ENCODE results near the gene CAPRIN2. TPM values are rescaled to one million over a fixed set of nuclear protein-coding genes. Genes with fewer than 3 reads are reported as not detected.

The CAPRIN2 gene
- 10 to 100 TPM in 3 of 6 donors, 1 to 10 TPM in 2, not detected in 1; 5.1 to 12.8 (median 10.1) TPM for polyA plus RNA-seq (ENCODE audit: low read depth in 6 of 6)

GRCh38 chr12:30754750-30755394, at the start of gene CAPRIN2:
Gene CAPRIN2, minus strand, starts transcription at chr12:30754951. Its CDS starts 1,431 bp downstream, at chr12:30753520.
- DNase-seq: peak; percentile 95
- Mint-ChIP-seq H3K27ac (peak within 1 kb of the TSS; percentile 56 to 98 (median 93)), H3K36me3 (peaks cover 0 to 10% of the 10 kb centered on the region in 2 donors), H3K9me3 (no peaks in the 10 kb centered on the region), H3K4me3 (peak within 1 kb of the TSS; percentile 91 to 97 (median 94)), H3K27me3 (no peaks in the 10 kb centered on the region), H3K4me1 (peaks cover 22 to 33% (median 23%) of the 10 kb centered on the region in 3 donors)
- ATAC-seq (ENCODE audit: low read depth in 2 of 2): peak; percentile 82 to 85

- Mint-ChIP-seq H3K4me1 (peaks cover 7 to 12% (median 12%) of the 10 kb centered on the region in 3 donors), H3K27me3 (peaks cover 49 to 63% (median 62%) of the 10 kb centered on the region in 3 donors), H3K36me3 (no peaks in the 10 kb centered on the region), H3K27ac (no peak overlapping the region), H3K4me3 (peak overlapping the region in 7 of 8 donors; percentile 10 to 85 (median 58)), H3K9me3 (no peaks in the 10 kb centered on the region)
- DNase-seq (no peak), ATAC-seq (ENCODE audit: low read depth in 2 of 2) (no peak)
Observed at GRCh38 chr12:30797689-30798088, 42.9 kb upstream of the CAPRIN2 start.

- peak overlapping the region in 1 of 6 donors; percentile 82 for H3K27ac Mint-ChIP-seq
- peak overlapping the region; percentile 16 to 87 (median 76) for H3K4me3 Mint-ChIP-seq
- ATAC-seq (ENCODE audit: low read depth in 2 of 2) (no peak), DNase-seq (no peak)
- peaks cover 54 to 63% (median 62%) of the 10 kb centered on the region in 3 donors for H3K27me3 Mint-ChIP-seq
- H3K4me1 Mint-ChIP-seq: peaks cover 7 to 12% (median 12%) of the 10 kb centered on the region in 3 donors
- no peaks in the 10 kb centered on the region for H3K36me3 Mint-ChIP-seq
- no peaks in the 10 kb centered on the region for H3K9me3 Mint-ChIP-seq
Observed at GRCh38 chr12:30796891-30797371, 42.2 kb upstream of the CAPRIN2 start.

- Mint-ChIP-seq H3K4me1 (peaks cover 7 to 12% (median 12%) of the 10 kb centered on the region in 3 donors), H3K27ac (no peak overlapping the region), H3K27me3 (peaks cover 54 to 63% (median 62%) of the 10 kb centered on the region in 3 donors), H3K36me3 (no peaks in the 10 kb centered on the region), H3K4me3 (peak overlapping the region in 7 of 8 donors; percentile 55 to 85 (median 81)), H3K9me3 (no peaks in the 10 kb centered on the region)
- peak in 1 of 2 donors; percentile 32 for ATAC-seq (ENCODE audit: low read depth in 2 of 2)
- DNase-seq: no peak
Observed at GRCh38 chr12:30796313-30796780, 41.6 kb upstream of the CAPRIN2 start.

GRCh38 chr12:30795410-30796312, 40.9 kb upstream of the CAPRIN2 start:
- DNase-seq (peak; percentile 30), ATAC-seq (ENCODE audit: low read depth in 2 of 2) (peak; percentile 84 to 88)
- H3K27ac Mint-ChIP-seq: no peak overlapping the region
- peaks cover 58 to 64% (median 63%) of the 10 kb centered on the region in 3 donors for H3K27me3 Mint-ChIP-seq
- no peaks in the 10 kb centered on the region for H3K36me3 Mint-ChIP-seq
- H3K9me3 Mint-ChIP-seq: no peaks in the 10 kb centered on the region
- H3K4me1 Mint-ChIP-seq: peaks cover 7 to 12% (median 12%) of the 10 kb centered on the region in 3 donors
- H3K4me3 Mint-ChIP-seq: peak overlapping the region; percentile 25 to 85 (median 79)

- ATAC-seq (ENCODE audit: low read depth in 2 of 2): no peak
- peaks cover 62 to 68% (median 62%) of the 10 kb centered on the region in 3 donors for H3K27me3 Mint-ChIP-seq
- no peak for DNase-seq
- peak overlapping the region in 1 of 6 donors; percentile 2 for H3K27ac Mint-ChIP-seq
- no peaks in the 10 kb centered on the region for H3K36me3 Mint-ChIP-seq
- no peaks in the 10 kb centered on the region for H3K9me3 Mint-ChIP-seq
- peak overlapping the region in 7 of 8 donors; percentile 11 to 81 (median 68) for H3K4me3 Mint-ChIP-seq
- H3K4me1 Mint-ChIP-seq: peaks cover 7 to 12% (median 12%) of the 10 kb centered on the region in 3 donors
Observed at GRCh38 chr12:30794591-30795409, 40.0 kb upstream of the CAPRIN2 start.

- no peak for DNase-seq
- Mint-ChIP-seq H3K27ac (peak overlapping the region in 1 of 6 donors; percentile 58), H3K36me3 (no peaks in the 10 kb centered on the region), H3K4me3 (peak overlapping the region in 2 of 8 donors; percentile 21 to 60), H3K4me1 (peaks cover 7 to 12% (median 12%) of the 10 kb centered on the region in 3 donors), H3K9me3 (no peaks in the 10 kb centered on the region), H3K27me3 (peaks cover 57 to 70% (median 64%) of the 10 kb centered on the region in 3 donors)
- ATAC-seq (ENCODE audit: low read depth in 2 of 2): no peak
Observed at GRCh38 chr12:30794020-30794419, 39.3 kb upstream of the CAPRIN2 start.

- Mint-ChIP-seq H3K27ac (no peak overlapping the region), H3K36me3 (no peaks in the 10 kb centered on the region), H3K27me3 (peaks cover 47 to 62% (median 55%) of the 10 kb centered on the region in 3 donors), H3K4me3 (peak overlapping the region in 2 of 8 donors; percentile 36 to 48), H3K9me3 (no peaks in the 10 kb centered on the region), H3K4me1 (peaks cover 7 to 12% (median 12%) of the 10 kb centered on the region in 3 donors)
- DNase-seq (no peak), ATAC-seq (ENCODE audit: low read depth in 2 of 2) (no peak)
Observed at GRCh38 chr12:30792648-30793499, 38.1 kb upstream of the CAPRIN2 start.

- Mint-ChIP-seq H3K36me3 (no peaks in the 10 kb centered on the region), H3K9me3 (no peaks in the 10 kb centered on the region), H3K4me1 (peaks cover 6 to 10% (median 8%) of the 10 kb centered on the region in 3 donors), H3K27ac (no peak overlapping the region), H3K27me3 (peaks cover 39 to 54% (median 49%) of the 10 kb centered on the region in 3 donors), H3K4me3 (no peak overlapping the region)
- no peak for DNase-seq
- no peak for ATAC-seq (ENCODE audit: low read depth in 2 of 2)
Observed at GRCh38 chr12:30792085-30792484, 37.3 kb upstream of the CAPRIN2 start.

- Mint-ChIP-seq H3K36me3 (no peaks in the 10 kb centered on the region), H3K4me1 (no peaks in the 10 kb centered on the region), H3K27me3 (peaks cover 30 to 53% (median 34%) of the 10 kb centered on the region in 3 donors), H3K27ac (no peak overlapping the region), H3K4me3 (no peak overlapping the region), H3K9me3 (peaks cover 0 to 4% (median 0%) of the 10 kb centered on the region in 7 donors)
- ATAC-seq (ENCODE audit: low read depth in 2 of 2) (no peak), DNase-seq (no peak)
Observed at GRCh38 chr12:30788754-30789153, 34.0 kb upstream of the CAPRIN2 start.

- no peak overlapping the region for H3K4me3 Mint-ChIP-seq
- ATAC-seq (ENCODE audit: low read depth in 2 of 2) (no peak), DNase-seq (no peak)
- no peaks in the 10 kb centered on the region for H3K4me1 Mint-ChIP-seq
- H3K9me3 Mint-ChIP-seq: peaks cover 0 to 6% (median 0%) of the 10 kb centered on the region in 7 donors
- peaks cover 20 to 49% (median 41%) of the 10 kb centered on the region in 3 donors for H3K27me3 Mint-ChIP-seq
- H3K36me3 Mint-ChIP-seq: no peaks in the 10 kb centered on the region
- H3K27ac Mint-ChIP-seq: no peak overlapping the region
Observed at GRCh38 chr12:30785630-30786029, 30.9 kb upstream of the CAPRIN2 start.

GRCh38 chr12:30784508-30784907, 29.8 kb upstream of the CAPRIN2 start:
- DNase-seq: no peak
- peaks cover 0 to 6% (median 0%) of the 10 kb centered on the region in 7 donors for H3K9me3 Mint-ChIP-seq
- H3K36me3 Mint-ChIP-seq: no peaks in the 10 kb centered on the region
- peaks cover 11 to 38% (median 35%) of the 10 kb centered on the region in 3 donors for H3K27me3 Mint-ChIP-seq
- H3K4me1 Mint-ChIP-seq: no peaks in the 10 kb centered on the region
- ATAC-seq (ENCODE audit: low read depth in 2 of 2): no peak
- H3K4me3 Mint-ChIP-seq: no peak overlapping the region
- H3K27ac Mint-ChIP-seq: peak overlapping the region in 1 of 6 donors; percentile 29
